Progenitor cell of endocrine pancreas (in vitro differentiated cells): ENCODE measurements around the gene LRRC8B. TPM values are rescaled to one million over a fixed set of nuclear protein-coding genes. Genes with fewer than 3 reads are reported as not detected.

Experiments used
- DNase-seq: peaks from one replicate; pipeline ENCODE4 v3.0.0; 2021; ENCODE audit warnings: low spot score; ENCODE audit not compliant: unreplicated experiment
- H3K27ac Mint-ChIP-seq: 2 replicates; pipeline ENCODE4 v1.8.0; 2021; ENCODE audit warnings: mild to moderate bottlenecking, moderate library complexity, mixed read lengths
- H3K27me3 Mint-ChIP-seq: 2 replicates; pipeline ENCODE4 v1.8.0; 2021; ENCODE audit warnings: mixed read lengths
- H3K36me3 Mint-ChIP-seq: 2 replicates; pipeline ENCODE4 v1.8.0; 2022; ENCODE audit warnings: mixed read lengths; ENCODE audit not compliant: insufficient read depth
- H3K4me1 Mint-ChIP-seq: 2 replicates; pipeline ENCODE4 v1.8.0; 2021; ENCODE audit warnings: low read depth, mixed read lengths
- H3K4me3 Mint-ChIP-seq: 2 replicates; pipeline ENCODE4 v1.8.0; 2021; ENCODE audit warnings: low read depth, mild to moderate bottlenecking, moderate library complexity, mixed read lengths
- H3K9me3 Mint-ChIP-seq: 2 replicates; pipeline ENCODE4 v1.8.0; 2021; ENCODE audit warnings: low read depth, mixed read lengths
- total RNA-seq: library from RNA; stranded (reverse); gene quantifications from 2 replicates; pipeline ENCODE4 v1.2.1, GENCODE V29; 2021
- TF ChIP-seq, protein P1 (sequence below): fragments of 200-600 bp; sonication (generic); IDR thresholded peaks from one replicate; pipeline ENCODE4 v1.5.0; 2021; ENCODE audit warnings: antibody characterized with exemption, mild to moderate bottlenecking; ENCODE audit not compliant: unreplicated experiment

Gene LRRC8B
- total RNA-seq, 1 donor from 2014 or later = 22.2 TPM

- TF ChIP-seq, protein P1, sequence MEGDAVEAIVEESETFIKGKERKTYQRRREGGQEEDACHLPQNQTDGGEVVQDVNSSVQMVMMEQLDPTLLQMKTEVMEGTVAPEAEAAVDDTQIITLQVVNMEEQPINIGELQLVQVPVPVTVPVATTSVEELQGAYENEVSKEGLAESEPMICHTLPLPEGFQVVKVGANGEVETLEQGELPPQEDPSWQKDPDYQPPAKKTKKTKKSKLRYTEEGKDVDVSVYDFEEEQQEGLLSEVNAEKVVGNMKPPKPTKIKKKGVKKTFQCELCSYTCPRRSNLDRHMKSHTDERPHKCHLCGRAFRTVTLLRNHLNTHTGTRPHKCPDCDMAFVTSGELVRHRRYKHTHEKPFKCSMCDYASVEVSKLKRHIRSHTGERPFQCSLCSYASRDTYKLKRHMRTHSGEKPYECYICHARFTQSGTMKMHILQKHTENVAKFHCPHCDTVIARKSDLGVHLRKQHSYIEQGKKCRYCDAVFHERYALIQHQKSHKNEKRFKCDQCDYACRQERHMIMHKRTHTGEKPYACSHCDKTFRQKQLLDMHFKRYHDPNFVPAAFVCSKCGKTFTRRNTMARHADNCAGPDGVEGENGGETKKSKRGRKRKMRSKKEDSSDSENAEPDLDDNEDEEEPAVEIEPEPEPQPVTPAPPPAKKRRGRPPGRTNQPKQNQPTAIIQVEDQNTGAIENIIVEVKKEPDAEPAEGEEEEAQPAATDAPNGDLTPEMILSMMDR = no peak
- Mint-ChIP-seq H3K36me3 (peaks cover 21% of the 10 kb centered on the region), H3K27ac (no peak overlapping the region), H3K4me3 (no peak overlapping the region), H3K27me3 (no peaks in the 10 kb centered on the region), H3K9me3 (peaks cover 7% of the 10 kb centered on the region), H3K4me1 (peaks cover 9% of the 10 kb centered on the region)
- no peak for DNase-seq
Observed at GRCh38 chr1:89557956-89558355, 33.3 kb downstream of the LRRC8B start.

- Mint-ChIP-seq H3K36me3 (peaks cover 8% of the 10 kb centered on the region), H3K27ac (no peak overlapping the region), H3K27me3 (no peaks in the 10 kb centered on the region), H3K4me1 (peaks cover 26% of the 10 kb centered on the region), H3K9me3 (peaks cover 7% of the 10 kb centered on the region), H3K4me3 (no peak overlapping the region)
- TF ChIP-seq, protein P1 = no peak
- DNase-seq = no peak
Observed at GRCh38 chr1:89563957-89564604, 39.5 kb downstream of the LRRC8B start.

DNA sequence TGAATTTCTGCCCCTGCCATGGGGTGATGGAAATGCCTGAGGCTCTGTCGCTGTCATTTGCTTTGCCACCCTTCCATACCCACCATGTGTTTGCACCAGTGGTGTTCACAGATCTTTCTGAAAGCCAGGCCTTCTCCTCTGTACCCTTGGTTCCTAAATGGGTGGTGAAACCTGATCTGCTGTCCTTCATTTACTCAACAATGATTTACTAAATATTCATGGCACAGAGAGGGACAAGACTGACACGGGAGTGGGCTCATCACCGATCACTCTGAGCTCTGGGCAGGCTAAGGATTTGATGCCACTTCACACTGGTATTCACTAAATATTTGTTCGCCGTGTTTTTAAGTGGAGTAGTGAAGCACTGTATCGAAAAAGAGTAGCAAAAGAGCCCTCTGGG, 40.9 kb downstream of the LRRC8B start:
- no peaks in the 10 kb centered on the region for H3K27me3 Mint-ChIP-seq
- TF ChIP-seq, protein P1 = no peak
- H3K36me3 Mint-ChIP-seq = peaks cover 10% of the 10 kb centered on the region
- peaks cover 26% of the 10 kb centered on the region for H3K4me1 Mint-ChIP-seq
- peaks cover 7% of the 10 kb centered on the region for H3K9me3 Mint-ChIP-seq
- DNase-seq = no peak
- H3K27ac Mint-ChIP-seq = no peak overlapping the region
- H3K4me3 Mint-ChIP-seq = no peak overlapping the region

DNA sequence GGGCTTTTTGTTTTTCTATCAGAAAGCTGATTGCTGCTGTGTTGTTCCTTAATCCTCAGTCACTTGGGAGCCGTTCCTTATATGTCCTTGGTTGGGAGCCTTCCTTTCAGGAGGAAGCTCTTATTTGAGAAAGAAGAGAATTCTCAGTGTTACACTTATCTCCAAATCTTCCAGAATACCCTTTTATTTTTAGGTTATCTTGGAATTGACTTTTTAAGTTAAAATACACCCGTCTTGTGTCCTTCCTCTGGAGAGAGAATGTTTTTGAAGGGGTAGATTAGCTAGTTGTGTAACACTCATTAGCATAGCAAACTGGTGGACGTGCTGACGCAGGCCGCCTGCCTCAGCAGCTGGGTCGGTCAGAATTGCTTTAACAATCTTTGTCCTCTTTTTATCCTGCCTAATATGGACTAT, 42.1 kb downstream of the LRRC8B start:
- TF ChIP-seq, protein P1 = no peak
- no peak for DNase-seq
- H3K9me3 Mint-ChIP-seq = peaks cover 12% of the 10 kb centered on the region
- no peak overlapping the region for H3K4me3 Mint-ChIP-seq
- peaks cover 18% of the 10 kb centered on the region for H3K36me3 Mint-ChIP-seq
- no peaks in the 10 kb centered on the region for H3K27me3 Mint-ChIP-seq
- H3K27ac Mint-ChIP-seq = peak overlapping the region; percentile 30
- H3K4me1 Mint-ChIP-seq = peaks cover 26% of the 10 kb centered on the region

DNA sequence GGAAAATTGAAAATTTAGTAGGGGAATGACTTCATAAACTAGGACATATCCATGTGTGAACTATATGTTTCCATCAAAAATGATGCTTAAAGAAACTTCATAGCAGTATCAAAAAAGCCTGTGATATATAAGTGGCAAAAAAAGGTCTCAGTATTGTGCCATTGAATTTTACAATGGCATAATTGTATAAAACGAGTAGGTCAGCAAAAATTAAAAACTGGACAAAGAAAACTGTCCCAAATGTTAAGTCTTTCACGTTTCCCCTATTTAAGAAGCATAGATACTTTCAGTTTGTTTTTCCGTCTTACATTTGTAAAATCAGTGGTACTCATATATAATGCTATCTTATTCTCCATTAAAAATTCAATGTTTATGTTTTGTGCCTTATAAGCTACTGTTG, 43.2 kb downstream of the LRRC8B start:
- peaks cover 12% of the 10 kb centered on the region for H3K9me3 Mint-ChIP-seq
- H3K27me3 Mint-ChIP-seq = no peaks in the 10 kb centered on the region
- peaks cover 23% of the 10 kb centered on the region for H3K36me3 Mint-ChIP-seq
- no peak overlapping the region for H3K27ac Mint-ChIP-seq
- H3K4me3 Mint-ChIP-seq = no peak overlapping the region
- no peak for DNase-seq
- TF ChIP-seq, protein P1 = no peak
- H3K4me1 Mint-ChIP-seq = peaks cover 26% of the 10 kb centered on the region
